HG03439 (cell line): ENCODE results near the gene TMEM168.

Experiments
- ATAC-seq: cut with Tn5 transposase; IDR thresholded peaks from one replicate; pipeline ENCODE4 v1.9.1; 2021; ENCODE audit warnings: mild to moderate bottlenecking, moderate library complexity; ENCODE audit not compliant: unreplicated experiment

TMEM168 gene

GRCh38 chr7:112726076-112726475, 64.1 kb downstream of the TMEM168 start:
- ATAC-seq, result no peak

GRCh38 chr7:112723416-112723815, 66.8 kb downstream of the TMEM168 start:
- ATAC-seq, result no peak

- ATAC-seq, result no peak
These were observed 68.8 kb downstream of the TMEM168 start for GRCh38 chr7:112721366-112721765.

- ATAC-seq, result no peak
These were observed 74.7 kb downstream of the TMEM168 start for GRCh38 chr7:112715525-112715924.

GRCh38 chr7:112714917-112715316, 75.3 kb downstream of the TMEM168 start:
- ATAC-seq, result no peak
